ENCODE data around the gene IQGAP2. TPM values are rescaled to one million over a fixed set of nuclear protein-coding genes. Genes with fewer than 3 reads are reported as not detected.

The IQGAP2 gene
- total RNA-seq, 1 donor from 2014 or later = 8.8 TPM

- peaks cover 24% of the 10 kb centered on the region for H3K4me1 Mint-ChIP-seq (ENCODE audit: unreplicated experiment)
- DNase-seq (ENCODE audit: extremely low spot score, unreplicated experiment) = no peak
- H3K27ac Mint-ChIP-seq (ENCODE audit: unreplicated experiment) = no peak overlapping the region
- H3K9me3 Mint-ChIP-seq (ENCODE audit: unreplicated experiment) = no peaks in the 10 kb centered on the region
- H3K36me3 Mint-ChIP-seq (ENCODE audit: unreplicated experiment) = no peaks in the 10 kb centered on the region
- no peaks in the 10 kb centered on the region for H3K27me3 Mint-ChIP-seq (ENCODE audit: unreplicated experiment)
- TF ChIP-seq CTCF (IDR thresholded peaks at IDR 0.05) = no peak
- H3K4me3 Mint-ChIP-seq (ENCODE audit: unreplicated experiment) = no peak overlapping the region
Observed at GRCh38 chr5:76384705-76385104, 18.4 kb upstream of the IQGAP2 start.

GRCh38 chr5:76385540-76385939 is 17.5 kb upstream of the IQGAP2 start:
- no peaks in the 10 kb centered on the region for H3K27me3 Mint-ChIP-seq (ENCODE audit: unreplicated experiment)
- H3K4me1 Mint-ChIP-seq (ENCODE audit: unreplicated experiment) = peaks cover 33% of the 10 kb centered on the region
- no peaks in the 10 kb centered on the region for H3K36me3 Mint-ChIP-seq (ENCODE audit: unreplicated experiment)
- DNase-seq (ENCODE audit: extremely low spot score, unreplicated experiment) = no peak
- H3K4me3 Mint-ChIP-seq (ENCODE audit: unreplicated experiment) = no peak overlapping the region
- no peak overlapping the region for H3K27ac Mint-ChIP-seq (ENCODE audit: unreplicated experiment)
- TF ChIP-seq CTCF (IDR thresholded peaks at IDR 0.05) = no peak
- H3K9me3 Mint-ChIP-seq (ENCODE audit: unreplicated experiment) = no peaks in the 10 kb centered on the region

GRCh38 chr5:76386360-76386759 is 16.7 kb upstream of the IQGAP2 start:
- Mint-ChIP-seq H3K4me3 (ENCODE audit: unreplicated experiment) (no peak overlapping the region), H3K36me3 (ENCODE audit: unreplicated experiment) (no peaks in the 10 kb centered on the region), H3K4me1 (ENCODE audit: unreplicated experiment) (peaks cover 34% of the 10 kb centered on the region), H3K27ac (ENCODE audit: unreplicated experiment) (no peak overlapping the region), H3K9me3 (ENCODE audit: unreplicated experiment) (no peaks in the 10 kb centered on the region), H3K27me3 (ENCODE audit: unreplicated experiment) (no peaks in the 10 kb centered on the region)
- no peak for DNase-seq (ENCODE audit: extremely low spot score, unreplicated experiment)
- TF ChIP-seq CTCF (IDR thresholded peaks at IDR 0.05) = no peak

- Mint-ChIP-seq H3K4me3 (ENCODE audit: unreplicated experiment) (no peak overlapping the region), H3K9me3 (ENCODE audit: unreplicated experiment) (no peaks in the 10 kb centered on the region), H3K36me3 (ENCODE audit: unreplicated experiment) (no peaks in the 10 kb centered on the region), H3K27me3 (ENCODE audit: unreplicated experiment) (no peaks in the 10 kb centered on the region), H3K4me1 (ENCODE audit: unreplicated experiment) (peaks cover 46% of the 10 kb centered on the region), H3K27ac (ENCODE audit: unreplicated experiment) (no peak overlapping the region)
- no peak for TF ChIP-seq CTCF (IDR thresholded peaks at IDR 0.05)
- DNase-seq (ENCODE audit: extremely low spot score, unreplicated experiment) = no peak
Observed at GRCh38 chr5:76388236-76388635, 14.8 kb upstream of the IQGAP2 start.

GRCh38 chr5:76388791-76389512 is 14.1 kb upstream of the IQGAP2 start:
- peak overlapping the region; percentile 50 for H3K27ac Mint-ChIP-seq (ENCODE audit: unreplicated experiment)

More at GRCh38 chr5:76388791-76389512, 14.1 kb upstream of the IQGAP2 start:
- Mint-ChIP-seq H3K27me3 (ENCODE audit: unreplicated experiment) (no peaks in the 10 kb centered on the region), H3K9me3 (ENCODE audit: unreplicated experiment) (no peaks in the 10 kb centered on the region), H3K36me3 (ENCODE audit: unreplicated experiment) (no peaks in the 10 kb centered on the region), H3K4me3 (ENCODE audit: unreplicated experiment) (no peak overlapping the region), H3K4me1 (ENCODE audit: unreplicated experiment) (peaks cover 51% of the 10 kb centered on the region)
- TF ChIP-seq CTCF (IDR thresholded peaks at IDR 0.05) = no peak
- no peak for DNase-seq (ENCODE audit: extremely low spot score, unreplicated experiment)
